ENCODE results near the gene OSGEP.

Gene OSGEP

DNA sequence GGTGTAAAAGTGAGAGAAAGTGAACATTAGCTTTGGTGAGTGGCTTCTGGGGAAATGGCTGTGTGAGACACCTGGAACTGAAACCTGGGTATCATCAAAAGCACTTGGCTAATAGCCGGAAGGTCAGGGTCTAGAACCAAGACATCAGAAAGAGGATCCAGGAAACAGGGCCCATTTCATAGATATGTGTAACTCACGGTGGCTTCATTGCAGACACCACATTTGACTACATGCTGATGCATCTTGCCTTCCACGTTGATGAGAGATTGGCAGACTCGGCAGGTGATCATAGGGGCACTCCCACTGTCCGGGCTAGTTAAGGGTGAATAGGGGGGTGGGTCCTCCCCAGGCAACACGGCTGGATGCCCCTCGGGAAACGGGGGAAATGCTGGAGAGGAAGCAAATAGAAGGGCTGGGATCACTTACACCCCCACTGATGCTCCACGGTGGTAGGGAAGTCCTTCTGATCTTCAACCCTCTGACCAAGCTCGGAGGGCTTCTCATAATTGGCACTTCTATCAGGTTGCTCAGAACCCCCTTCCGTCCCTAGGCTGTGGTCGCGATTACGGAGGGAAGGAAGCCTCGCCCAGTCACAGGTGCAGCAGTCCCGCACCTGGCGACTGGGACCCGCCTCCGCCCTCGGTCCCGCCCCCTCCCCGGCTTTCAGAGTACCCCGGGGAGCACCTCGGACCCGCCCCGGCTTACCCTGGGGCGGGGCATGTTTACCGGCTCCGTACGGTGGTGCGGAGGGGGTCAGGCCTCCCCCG lies 6.0 kb upstream of the OSGEP start:
- Histone ChIP-seq H3K79me2 (ENCODE audit: insufficient read depth, low read length) (peaks cover 8% of the 10 kb centered on the region), H3K27me3 (ENCODE audit: insufficient read depth, low read length) (no peaks in the 10 kb centered on the region), H3K4me2 (ENCODE audit: low read length) (peak overlapping the region; percentile 99), H3K9me2 (ENCODE audit: low read depth, low read length) (no peaks in the 10 kb centered on the region), H2AFZ (ENCODE audit: low read length) (no peak overlapping the region), H3K36me3 (ENCODE audit: insufficient read depth, low read length) (peaks cover 44% of the 10 kb centered on the region), H3K9ac (ENCODE audit: low read length) (peak overlapping the region; percentile 90), H3K4me1 (ENCODE audit: insufficient read depth, low read length, severe bottlenecking) (peaks cover 32% of the 10 kb centered on the region), H3K4me3 (ENCODE audit: low read depth, low read length, poor library complexity, severe bottlenecking) (peak overlapping the region; percentile 90), H3F3A (ENCODE audit: insufficient read depth, low read length) (no peaks in the 10 kb centered on the region), H4K20me1 (ENCODE audit: insufficient read depth, low read length) (no peaks in the 10 kb centered on the region), H3K9me3 (ENCODE audit: low read length) (no peaks in the 10 kb centered on the region), H3K27ac (ENCODE audit: low read depth, low read length, poor library complexity, severe bottlenecking) (peak overlapping the region; percentile 89)
- TF ChIP-seq CTCF (IDR thresholded peaks at IDR 0.05; ENCODE audit: low read length), result no peak
- no peak for TF ChIP-seq EZH2 (IDR thresholded peaks at IDR 0.05; ENCODE audit: borderline replicate concordance, low read length)

DNA sequence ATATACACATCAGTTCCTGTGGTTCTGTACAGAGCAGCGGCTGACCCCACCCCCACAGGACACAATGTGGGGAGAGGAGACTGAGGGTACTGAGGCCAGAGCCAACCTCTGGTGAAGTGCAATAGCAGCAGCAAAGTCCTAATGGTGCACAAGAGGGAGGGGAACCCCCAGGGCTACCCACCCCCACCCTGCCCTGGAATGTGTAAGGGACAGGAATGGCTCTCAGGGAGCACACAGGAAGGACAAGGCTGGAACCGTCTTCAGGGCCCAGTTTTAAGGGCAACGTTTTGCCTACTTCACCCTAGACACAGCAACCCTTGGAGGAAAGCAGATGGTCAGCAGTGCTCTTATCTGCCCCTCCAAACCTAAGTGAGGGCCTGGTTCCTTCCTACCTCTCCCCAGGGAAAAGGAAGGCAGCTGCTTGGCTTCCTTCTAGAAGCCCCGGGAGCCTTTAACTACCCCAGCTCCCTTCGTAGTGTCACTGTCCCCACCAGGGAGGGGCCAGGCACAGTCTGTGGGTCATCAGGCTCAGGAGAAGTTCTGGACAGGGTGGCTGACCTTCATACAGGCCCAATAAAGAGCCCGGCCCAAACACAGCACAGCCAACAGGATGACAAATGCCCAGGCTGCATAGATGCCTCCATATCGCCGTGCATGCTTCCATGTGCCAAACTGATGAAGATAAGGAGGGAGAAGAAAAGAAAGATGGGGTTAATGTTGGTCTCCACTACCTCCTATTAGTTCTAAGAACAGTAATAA lies 3.6 kb upstream of the OSGEP start:
- no peaks in the 10 kb centered on the region for H3K27me3 ChIP-seq (ENCODE audit: insufficient read depth, low read length)
- no peaks in the 10 kb centered on the region for H3K9me3 ChIP-seq (ENCODE audit: low read length)
- H3K4me1 ChIP-seq (ENCODE audit: insufficient read depth, low read length, severe bottlenecking), result peaks cover 41% of the 10 kb centered on the region
- H2AFZ ChIP-seq (ENCODE audit: low read length), result no peak overlapping the region
- H3K4me3 ChIP-seq (ENCODE audit: low read depth, low read length, poor library complexity, severe bottlenecking), result no peak overlapping the region
- TF ChIP-seq CTCF (IDR thresholded peaks at IDR 0.05; ENCODE audit: low read length) (no peak), EZH2 (IDR thresholded peaks at IDR 0.05; ENCODE audit: borderline replicate concordance, low read length) (no peak)
- peaks cover 44% of the 10 kb centered on the region for H3K36me3 ChIP-seq (ENCODE audit: insufficient read depth, low read length)
- H3F3A ChIP-seq (ENCODE audit: insufficient read depth, low read length), result no peaks in the 10 kb centered on the region
- H3K79me2 ChIP-seq (ENCODE audit: insufficient read depth, low read length), result peaks cover 22% of the 10 kb centered on the region
- no peak overlapping the region for H3K9ac ChIP-seq (ENCODE audit: low read length)
- H4K20me1 ChIP-seq (ENCODE audit: insufficient read depth, low read length), result no peaks in the 10 kb centered on the region
- H3K9me2 ChIP-seq (ENCODE audit: low read depth, low read length), result no peaks in the 10 kb centered on the region
- no peak overlapping the region for H3K27ac ChIP-seq (ENCODE audit: low read depth, low read length, poor library complexity, severe bottlenecking)
- no peak overlapping the region for H3K4me2 ChIP-seq (ENCODE audit: low read length)

DNA sequence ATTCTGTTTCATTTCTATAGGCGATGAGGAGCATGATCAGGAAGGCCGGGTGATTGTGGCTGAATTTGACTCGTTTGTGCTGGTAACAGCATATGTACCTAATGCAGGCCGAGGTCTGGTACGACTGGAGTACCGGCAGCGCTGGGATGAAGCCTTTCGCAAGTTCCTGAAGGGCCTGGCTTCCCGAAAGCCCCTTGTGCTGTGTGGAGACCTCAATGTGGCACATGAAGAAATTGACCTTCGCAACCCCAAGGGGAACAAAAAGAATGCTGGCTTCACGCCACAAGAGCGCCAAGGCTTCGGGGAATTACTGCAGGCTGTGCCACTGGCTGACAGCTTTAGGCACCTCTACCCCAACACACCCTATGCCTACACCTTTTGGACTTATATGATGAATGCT lies 2.4 kb upstream of the OSGEP start:
- Histone ChIP-seq H3K4me1 (ENCODE audit: insufficient read depth, low read length, severe bottlenecking) (peaks cover 39% of the 10 kb centered on the region), H2AFZ (ENCODE audit: low read length) (no peak overlapping the region), H3K4me3 (ENCODE audit: low read depth, low read length, poor library complexity, severe bottlenecking) (no peak overlapping the region), H3K4me2 (ENCODE audit: low read length) (no peak overlapping the region), H3K9ac (ENCODE audit: low read length) (no peak overlapping the region; the same call in 1 of the 2 replicates), H3K27me3 (ENCODE audit: insufficient read depth, low read length) (no peaks in the 10 kb centered on the region), H3K9me2 (ENCODE audit: low read depth, low read length) (no peaks in the 10 kb centered on the region), H3K27ac (ENCODE audit: low read depth, low read length, poor library complexity, severe bottlenecking) (no peak overlapping the region), H3K36me3 (ENCODE audit: insufficient read depth, low read length) (peaks cover 50% of the 10 kb centered on the region), H3F3A (ENCODE audit: insufficient read depth, low read length) (no peaks in the 10 kb centered on the region), H3K9me3 (ENCODE audit: low read length) (no peaks in the 10 kb centered on the region), H4K20me1 (ENCODE audit: insufficient read depth, low read length) (no peaks in the 10 kb centered on the region), H3K79me2 (ENCODE audit: insufficient read depth, low read length) (peaks cover 22% of the 10 kb centered on the region)
- TF ChIP-seq CTCF (IDR thresholded peaks at IDR 0.05; ENCODE audit: low read length) (no peak), EZH2 (IDR thresholded peaks at IDR 0.05; ENCODE audit: borderline replicate concordance, low read length) (no peak)
